Measurements from ENCODE around the gene NR5A2.

- TF ChIP-seq CTCF (conservative IDR thresholded peaks at IDR 0.05 in 1 of 2, IDR thresholded peaks at IDR 0.05 in 1 of 2; ENCODE audit: low read depth in 1 of 2, low read length in 2 of 2) (no peak), EZH2 (IDR thresholded peaks at IDR 0.05; ENCODE audit: low read length, missing control alignments) (peak; percentile 20)
Measured at GRCh38 chr1:200029822-200030152, 2.3 kb downstream of the NR5A2 start.

All from fibroblast of lung (primary cell).